ENCODE results near the gene TNNI3K. TPM values are rescaled to one million over a fixed set of nuclear protein-coding genes. Genes with fewer than 3 reads are reported as not detected.

Gene TNNI3K
- total and polyA plus RNA-seq, 10 of the 15 experiments (the other 5 are each of a cell fraction or from before 2014, with no cell fraction given) = 0.14 to 1.6 (median 0.44) TPM; not detected in 4

DNA sequence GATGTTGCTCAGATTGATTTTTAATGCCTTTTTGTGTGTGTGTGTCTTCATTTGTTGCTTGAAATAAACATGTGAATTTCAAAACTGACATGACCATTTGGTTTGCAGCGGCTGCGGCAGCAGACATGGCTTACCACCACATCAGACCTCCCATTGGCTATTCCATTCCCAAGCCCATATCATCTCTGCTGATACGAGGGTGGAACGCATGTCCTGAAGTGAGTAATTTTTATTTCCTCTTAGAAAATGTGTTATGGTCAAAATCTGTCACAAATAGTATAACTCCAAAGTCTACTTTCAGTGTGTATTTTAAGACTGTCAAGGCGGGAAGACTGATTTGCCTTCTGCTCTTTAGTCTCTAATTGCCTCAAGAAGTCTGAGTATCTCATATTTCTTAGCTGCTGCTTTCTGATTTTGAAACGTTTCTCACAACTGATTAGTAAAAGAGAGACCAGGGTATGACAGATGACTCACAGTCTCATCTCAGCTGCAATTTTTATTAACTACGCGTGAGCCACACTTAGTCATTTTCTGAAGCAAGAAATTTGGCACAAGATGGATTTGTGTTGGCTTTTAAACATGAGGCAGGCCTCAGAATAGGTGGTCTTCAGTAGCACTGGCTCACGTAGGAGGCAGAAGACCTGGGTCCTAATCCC lies 228.3 kb downstream of the TNNI3K start:
- CTCF ChIA-PET = interaction anchor here (1.6 kb wide), 1 partner anchor 226 kb away, joined by 4 read pairs; no protein-coding TSS in a partner anchor
- Histone ChIP-seq H3K4me1 (ENCODE audit: control insufficient read depth, insufficient read depth, low read length) (no peaks in the 10 kb centered on the region), H4K20me1 (ENCODE audit: control insufficient read depth, insufficient read depth) (no peaks in the 10 kb centered on the region), H3K4me3 (no peak overlapping the region), H3K27me3 (replicated peaks in 1 of 2; ENCODE audit: control insufficient read depth in 2 of 2, insufficient read depth in 2 of 2, low read length in 1 of 2) (no peaks in the 10 kb centered on the region), H3K27ac (ENCODE audit: control insufficient read depth, insufficient read depth) (no peak overlapping the region), H2AFZ (ENCODE audit: control insufficient read depth, low read depth, low read length) (peak overlapping the region; percentile 7; the same call in 1 of the 2 replicates), H3K79me2 (ENCODE audit: control insufficient read depth, insufficient read depth, low read length) (no peaks in the 10 kb centered on the region), H3K9ac (ENCODE audit: control insufficient read depth, insufficient read depth, low read length) (no peak overlapping the region), H3K9me3 (replicated peaks; ENCODE audit: control insufficient read depth, insufficient read depth, low read length) (no peaks in the 10 kb centered on the region), H3K4me2 (ENCODE audit: control insufficient read depth, insufficient read depth) (no peak overlapping the region), H3K36me3 (ENCODE audit: control insufficient read depth in 2 of 2, insufficient read depth in 2 of 2, low read length in 1 of 2) (no peaks in the 10 kb centered on the region)
- intact Hi-C loops (cut with micrococcal nuclease; ENCODE audit: unreplicated experiment) (loop anchor here (10.0 kb wide), 1 partner anchor 619 kb away; no protein-coding TSS in a partner anchor), in situ Hi-C loops (cut with MboI) (loop anchor here (25.0 kb wide), 1 partner anchor 626 kb away; no protein-coding TSS in a partner anchor)
- ATAC-seq (peak; percentile 90), FAIRE-seq (no peak), DNase-seq (ENCODE audit: low read depth, low spot score) (peak; percentile 9)
- BruUV-seq (replicated peaks) = no TSS peak
- RAD21 ChIA-PET (ENCODE audit: unreplicated experiment) = no interaction called here
- POLR2A ChIA-PET = no interaction called here
- SMC1A ChIA-PET (ENCODE audit: uncharacterized antibody, unreplicated experiment) = interaction anchor here (1.0 to 1.8 kb wide), 3 partner anchors 10 to 66 kb away, joined by 3 to 6 read pairs (median 3); no protein-coding TSS in a partner anchor
- WGBS (ENCODE audit: insufficient coverage, insufficient replicate concordance, low lambda C conversion rate, missing lambda C conversion rate) = 3% methylated on average over 9 of the region's 9 CpGs
- peak; percentile 45; the same call in 1 of the 2 replicates for TF ChIP-seq ATF7 (IDR thresholded peaks at IDR 0.05; ENCODE audit: low read depth)
- TF ChIP-seq, protein P1, sequence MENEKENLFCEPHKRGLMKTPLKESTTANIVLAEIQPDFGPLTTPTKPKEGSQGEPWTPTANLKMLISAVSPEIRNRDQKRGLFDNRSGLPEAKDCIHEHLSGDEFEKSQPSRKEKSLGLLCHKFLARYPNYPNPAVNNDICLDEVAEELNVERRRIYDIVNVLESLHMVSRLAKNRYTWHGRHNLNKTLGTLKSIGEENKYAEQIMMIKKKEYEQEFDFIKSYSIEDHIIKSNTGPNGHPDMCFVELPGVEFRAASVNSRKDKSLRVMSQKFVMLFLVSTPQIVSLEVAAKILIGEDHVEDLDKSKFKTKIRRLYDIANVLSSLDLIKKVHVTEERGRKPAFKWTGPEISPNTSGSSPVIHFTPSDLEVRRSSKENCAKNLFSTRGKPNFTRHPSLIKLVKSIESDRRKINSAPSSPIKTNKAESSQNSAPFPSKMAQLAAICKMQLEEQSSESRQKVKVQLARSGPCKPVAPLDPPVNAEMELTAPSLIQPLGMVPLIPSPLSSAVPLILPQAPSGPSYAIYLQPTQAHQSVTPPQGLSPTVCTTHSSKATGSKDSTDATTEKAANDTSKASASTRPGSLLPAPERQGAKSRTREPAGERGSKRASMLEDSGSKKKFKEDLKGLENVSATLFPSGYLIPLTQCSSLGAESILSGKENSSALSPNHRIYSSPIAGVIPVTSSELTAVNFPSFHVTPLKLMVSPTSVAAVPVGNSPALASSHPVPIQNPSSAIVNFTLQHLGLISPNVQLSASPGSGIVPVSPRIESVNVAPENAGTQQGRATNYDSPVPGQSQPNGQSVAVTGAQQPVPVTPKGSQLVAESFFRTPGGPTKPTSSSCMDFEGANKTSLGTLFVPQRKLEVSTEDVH (IDR thresholded peaks at IDR 0.05; ENCODE audit: low read depth, partially characterized antibody) = no peak
- TF ChIP-seq IRF4 (IDR thresholded peaks at IDR 0.05; ENCODE audit: low read depth, low read length) = peak; percentile 44; the same call in 1 of the 2 replicates
- TF ChIP-seq, protein P2, sequence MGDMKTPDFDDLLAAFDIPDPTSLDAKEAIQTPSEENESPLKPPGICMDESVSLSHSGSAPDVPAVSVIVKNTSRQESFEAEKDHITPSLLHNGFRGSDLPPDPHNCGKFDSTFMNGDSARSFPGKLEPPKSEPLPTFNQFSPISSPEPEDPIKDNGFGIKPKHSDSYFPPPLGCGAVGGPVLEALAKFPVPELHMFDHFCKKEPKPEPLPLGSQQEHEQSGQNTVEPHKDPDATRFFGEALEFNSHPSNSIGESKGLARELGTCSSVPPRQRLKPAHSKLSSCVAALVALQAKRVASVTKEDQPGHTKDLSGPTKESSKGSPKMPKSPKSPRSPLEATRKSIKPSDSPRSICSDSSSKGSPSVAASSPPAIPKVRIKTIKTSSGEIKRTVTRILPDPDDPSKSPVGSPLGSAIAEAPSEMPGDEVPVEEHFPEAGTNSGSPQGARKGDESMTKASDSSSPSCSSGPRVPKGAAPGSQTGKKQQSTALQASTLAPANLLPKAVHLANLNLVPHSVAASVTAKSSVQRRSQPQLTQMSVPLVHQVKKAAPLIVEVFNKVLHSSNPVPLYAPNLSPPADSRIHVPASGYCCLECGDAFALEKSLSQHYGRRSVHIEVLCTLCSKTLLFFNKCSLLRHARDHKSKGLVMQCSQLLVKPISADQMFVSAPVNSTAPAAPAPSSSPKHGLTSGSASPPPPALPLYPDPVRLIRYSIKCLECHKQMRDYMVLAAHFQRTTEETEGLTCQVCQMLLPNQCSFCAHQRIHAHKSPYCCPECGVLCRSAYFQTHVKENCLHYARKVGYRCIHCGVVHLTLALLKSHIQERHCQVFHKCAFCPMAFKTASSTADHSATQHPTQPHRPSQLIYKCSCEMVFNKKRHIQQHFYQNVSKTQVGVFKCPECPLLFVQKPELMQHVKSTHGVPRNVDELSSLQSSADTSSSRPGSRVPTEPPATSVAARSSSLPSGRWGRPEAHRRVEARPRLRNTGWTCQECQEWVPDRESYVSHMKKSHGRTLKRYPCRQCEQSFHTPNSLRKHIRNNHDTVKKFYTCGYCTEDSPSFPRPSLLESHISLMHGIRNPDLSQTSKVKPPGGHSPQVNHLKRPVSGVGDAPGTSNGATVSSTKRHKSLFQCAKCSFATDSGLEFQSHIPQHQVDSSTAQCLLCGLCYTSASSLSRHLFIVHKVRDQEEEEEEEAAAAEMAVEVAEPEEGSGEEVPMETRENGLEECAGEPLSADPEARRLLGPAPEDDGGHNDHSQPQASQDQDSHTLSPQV (IDR thresholded peaks at IDR 0.05) = no peak
- TF ChIP-seq SREBF1 (IDR thresholded peaks at IDR 0.05; ENCODE audit: low read length) = no peak
- TF ChIP-seq, protein P3, sequence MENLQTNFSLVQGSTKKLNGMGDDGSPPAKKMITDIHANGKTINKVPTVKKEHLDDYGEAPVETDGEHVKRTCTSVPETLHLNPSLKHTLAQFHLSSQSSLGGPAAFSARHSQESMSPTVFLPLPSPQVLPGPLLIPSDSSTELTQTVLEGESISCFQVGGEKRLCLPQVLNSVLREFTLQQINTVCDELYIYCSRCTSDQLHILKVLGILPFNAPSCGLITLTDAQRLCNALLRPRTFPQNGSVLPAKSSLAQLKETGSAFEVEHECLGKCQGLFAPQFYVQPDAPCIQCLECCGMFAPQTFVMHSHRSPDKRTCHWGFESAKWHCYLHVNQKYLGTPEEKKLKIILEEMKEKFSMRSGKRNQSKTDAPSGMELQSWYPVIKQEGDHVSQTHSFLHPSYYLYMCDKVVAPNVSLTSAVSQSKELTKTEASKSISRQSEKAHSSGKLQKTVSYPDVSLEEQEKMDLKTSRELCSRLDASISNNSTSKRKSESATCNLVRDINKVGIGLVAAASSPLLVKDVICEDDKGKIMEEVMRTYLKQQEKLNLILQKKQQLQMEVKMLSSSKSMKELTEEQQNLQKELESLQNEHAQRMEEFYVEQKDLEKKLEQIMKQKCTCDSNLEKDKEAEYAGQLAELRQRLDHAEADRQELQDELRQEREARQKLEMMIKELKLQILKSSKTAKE (IDR thresholded peaks at IDR 0.05; ENCODE audit: low read depth, poor library complexity, severe bottlenecking) = peak; percentile 64
- peak; percentile 24; the same call in 1 of the 2 replicates for TF ChIP-seq NFIC (IDR thresholded peaks at IDR 0.05; ENCODE audit: low read depth, low read length)
- peak in 1 of 2 experiments; percentile 20; a peak in 1 of 4 replicates for TF ChIP-seq EP300 (IDR thresholded peaks at IDR 0.05; ENCODE audit: borderline replicate concordance in 1 of 2, control insufficient read depth in 1 of 2, low read depth in 2 of 2, low read length in 2 of 2)
- TF ChIP-seq FOXM1 (IDR thresholded peaks at IDR 0.05; ENCODE audit: low read depth, low read length) = peak; percentile 36; the same call in 1 of the 2 replicates
- TF ChIP-seq GABPA (IDR thresholded peaks at IDR 0.05; ENCODE audit: low read depth) = 0 out of 2 replicates have a peak, but pooled peaks have one; percentile 15
- TF ChIP-seq MTA2 (IDR thresholded peaks at IDR 0.05; ENCODE audit: low read depth) = peak; percentile 89
- TF ChIP-seq POU2F2 (IDR thresholded peaks at IDR 0.05; ENCODE audit: borderline replicate concordance, low read depth, low read length) = no peak
- peak; percentile 19; the same call in 1 of the 2 replicates for TF ChIP-seq RUNX3 (IDR thresholded peaks at IDR 0.05; ENCODE audit: low read length)
- no peak for TF ChIP-seq ZSCAN29 (IDR thresholded peaks at IDR 0.05)

Measured in GM12878 (cell line).